Body of pancreas (tissue), 4 donors: Measurements from ENCODE around the gene MID1. TPM values are rescaled to one million over a fixed set of nuclear protein-coding genes. Genes with fewer than 3 reads are reported as not detected.
A peak's percentile ranks its signal among the peaks of the same experiment; 100 is the strongest.

Source experiments
- ATAC-seq: fragments of 150-250 bp; one replicate; pipeline ENCODE4 v1.9.1; 2016
- DNase-seq, 4 donors: peaks; one replicate each; pipeline ENCODE4 v3.0.0-alpha.2; 2019
- H3K27ac ChIP-seq, 4 donors: fragments of 200-600 bp; sonication (generic); 1 replicate in 3 of 4; 2 replicates in 1 of 4; pipeline versions ENCODE4 v1.5.1 to v1.6.1; 2016 to 2019; ENCODE audit warnings: mild to moderate bottlenecking in 1 of 4, mixed read lengths in 1 of 4, moderate library complexity in 1 of 4
- H3K27me3 ChIP-seq, 2 donors: fragments of 200-600 bp; sonication (generic); one replicate each; pipeline ENCODE4 v1.6.0; 2016; ENCODE audit warnings: mild to moderate bottlenecking in 1 of 2
- H3K36me3 ChIP-seq, 2 donors: fragments of 200-600 bp; sonication (generic); replicated peaks in 1 of 2; 2 replicates each; pipeline ENCODE4 v1.5.1; 2016; ENCODE audit warnings: low read depth in 2 of 2; ENCODE audit not compliant: insufficient read depth in 1 of 2
- H3K4me1 ChIP-seq: fragments of 200-600 bp; sonication (generic); one replicate; pipeline ENCODE4 v1.6.0; 2016
- H3K4me3 ChIP-seq, 2 donors: fragments of 200-600 bp; sonication (generic); 1 replicate in 1 of 2; 2 replicates in 1 of 2; pipeline ENCODE4 v1.5.1; 2016 to 2019
- H3K9me3 ChIP-seq, 3 donors: fragments of 200-600 bp; sonication (generic); 1 replicate in 2 of 3; 2 replicates in 1 of 3; pipeline ENCODE4 v1.5.1; 2016
- CTCF ChIP-seq, 7 experiments: fragments of 450-650 bp in 4 of 7; fragments of 200-600 bp in 3 of 7; sonication (generic) in 3 of 7; IDR thresholded peaks; one replicate each; pipeline ENCODE4 v1.5.1; 2016 to 2019; ENCODE audit warnings: antibody characterized with exemption in 7 of 7
- POLR2A ChIP-seq, 3 donors: fragments of 450-650 bp; IDR thresholded peaks; one replicate each; pipeline ENCODE4 v1.6.1; 2016; ENCODE audit warnings: antibody characterized with exemption in 3 of 3, mild to moderate bottlenecking in 2 of 3
- WGBS, 2 donors: methylation state at CpG; one replicate each; pipeline ENCODE4 v1.1.5; 2017; 5-methylcytosine and 5-hydroxymethylcytosine counted together
- intact Hi-C: fragments of 100-400 bp; cut with DNase I; formaldehyde crosslinking; loops from one replicate; pipeline ENCODE4 v1.15.1; 2023
- total RNA-seq, 2 donors: library from RNA; depleted of rRNA; stranded (reverse); fragments of >200 nt; gene quantifications; one replicate each; pipeline ENCODE4 v1.1.0, GENCODE V29; 2016

The MID1 gene
- total RNA-seq, 2 donors from 2014 or later: 4.9 to 7.3 TPM

GRCh38 chrX:10612215-10612614 is 8.2 kb downstream of the MID1 start:
- ATAC-seq: no peak
- DNase-seq: no peak
- H3K36me3 ChIP-seq: no peaks in the 10 kb centered on the region
- no peaks in the 10 kb centered on the region for H3K27me3 ChIP-seq
- H3K4me3 ChIP-seq: no peak overlapping the region
- H3K4me1 ChIP-seq: no peaks in the 10 kb centered on the region
- WGBS, 2 donors: 61 to 64% methylated on average over 4 of the region's 4 CpGs
- no peaks in the 10 kb centered on the region for H3K9me3 ChIP-seq
- peak overlapping the region in 2 of 4 donors; percentile 40 to 44 for H3K27ac ChIP-seq
- intact Hi-C loops: no loop called here
- TF ChIP-seq POLR2A (IDR thresholded peaks at IDR 0.05) (no peak), CTCF (IDR thresholded peaks at IDR 0.05) (no peak)

DNA sequence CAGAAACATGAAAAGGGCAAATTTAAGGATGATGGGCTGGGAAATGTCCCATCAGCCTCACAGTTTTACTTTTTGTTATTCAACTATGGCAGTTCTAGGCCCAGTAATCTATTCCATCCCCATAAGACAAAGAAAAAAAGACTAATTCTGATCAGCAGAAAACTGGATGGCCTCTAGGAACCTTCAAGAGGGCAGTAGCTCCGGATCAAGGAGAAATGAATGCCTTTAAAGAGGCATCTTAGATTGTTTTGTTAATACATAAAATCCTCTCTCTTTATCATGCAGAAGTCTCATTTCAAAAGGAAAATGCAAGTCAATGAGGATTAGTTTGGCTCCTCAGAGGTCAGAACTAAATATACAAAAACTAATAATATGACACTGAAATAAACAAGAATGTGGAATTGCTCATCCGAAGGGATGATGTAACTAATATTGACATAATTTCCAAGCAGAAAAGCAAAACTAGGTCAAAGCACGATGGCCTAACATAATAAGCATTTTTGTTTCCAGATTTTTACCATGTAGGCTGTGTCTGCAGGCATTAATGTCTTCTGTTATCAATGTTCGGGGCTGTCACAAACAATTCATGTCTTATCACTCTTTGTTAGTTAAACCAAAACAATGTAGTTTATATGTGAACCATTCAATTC is 8.8 kb downstream of the MID1 start:
- Histone ChIP-seq H3K27ac (peak overlapping the region in 2 of 4 donors; percentile 40 to 44), H3K4me3 (no peak overlapping the region), H3K36me3 (no peaks in the 10 kb centered on the region), H3K9me3 (no peaks in the 10 kb centered on the region), H3K27me3 (no peaks in the 10 kb centered on the region), H3K4me1 (no peaks in the 10 kb centered on the region)
- ATAC-seq (no peak), DNase-seq (no peak)
- intact Hi-C loops: no loop called here
- TF ChIP-seq POLR2A (IDR thresholded peaks at IDR 0.05) (no peak), CTCF (IDR thresholded peaks at IDR 0.05) (no peak)
- 31 to 46% methylated on average over 4 of the region's 4 CpGs for WGBS, 2 donors

GRCh38 chrX:10608099-10608498 is 12.3 kb downstream of the MID1 start:
- ATAC-seq (no peak), DNase-seq (no peak)
- Histone ChIP-seq H3K9me3 (no peaks in the 10 kb centered on the region), H3K36me3 (no peaks in the 10 kb centered on the region), H3K4me1 (no peaks in the 10 kb centered on the region), H3K27me3 (no peaks in the 10 kb centered on the region), H3K27ac (no peak overlapping the region), H3K4me3 (no peak overlapping the region)
- intact Hi-C loops: no loop called here
- TF ChIP-seq POLR2A (IDR thresholded peaks at IDR 0.05): no peak
- no peak for TF ChIP-seq CTCF (IDR thresholded peaks at IDR 0.05)
- WGBS, 2 donors: 75% methylated on average over 3 of the region's 3 CpGs

DNA sequence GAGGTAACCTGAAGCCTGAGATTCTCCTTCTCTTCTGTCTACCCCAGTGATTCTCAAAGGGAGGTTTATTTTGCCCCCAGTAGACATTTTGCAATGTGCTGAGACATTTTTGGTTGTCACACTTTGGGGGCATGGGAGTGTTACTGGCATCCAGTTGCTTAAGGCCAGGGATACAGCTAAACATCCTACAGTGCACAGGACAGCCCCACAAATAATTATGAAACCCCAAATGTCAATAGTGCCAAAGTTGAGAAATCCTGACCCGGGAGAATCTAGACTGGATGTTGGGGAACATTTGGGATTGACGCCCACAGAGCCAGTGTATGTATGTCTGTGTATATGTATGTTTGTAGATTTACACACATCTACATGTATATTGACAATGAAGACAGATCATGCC is 13.2 kb downstream of the MID1 start:
- Histone ChIP-seq H3K36me3 (no peaks in the 10 kb centered on the region), H3K27me3 (no peaks in the 10 kb centered on the region), H3K27ac (no peak overlapping the region), H3K4me1 (no peaks in the 10 kb centered on the region), H3K4me3 (no peak overlapping the region), H3K9me3 (no peaks in the 10 kb centered on the region)
- ATAC-seq (no peak), DNase-seq (no peak)
- intact Hi-C loops: no loop called here
- TF ChIP-seq CTCF (IDR thresholded peaks at IDR 0.05) (no peak), POLR2A (IDR thresholded peaks at IDR 0.05) (no peak)
- 88 to 100% methylated on average over 2 of the region's 2 CpGs for WGBS, 2 donors

- Histone ChIP-seq H3K27me3 (no peaks in the 10 kb centered on the region), H3K4me1 (no peaks in the 10 kb centered on the region), H3K9me3 (no peaks in the 10 kb centered on the region), H3K4me3 (no peak overlapping the region), H3K36me3 (no peaks in the 10 kb centered on the region), H3K27ac (no peak overlapping the region)
- ATAC-seq: no peak
- no peak for TF ChIP-seq CTCF (IDR thresholded peaks at IDR 0.05)
- TF ChIP-seq POLR2A (IDR thresholded peaks at IDR 0.05): no peak
- intact Hi-C loops: no loop called here
- DNase-seq: no peak
- WGBS, 2 donors: 41% methylated on average over 3 of the region's 3 CpGs
Observed at GRCh38 chrX:10603612-10604011, 16.8 kb downstream of the MID1 start.
